ENCODE data around the gene NEMP1.
"Not testable (repeated sequence)": the region's sequence is repeated elsewhere in the genome, so short reads cannot be mapped to it uniquely, and the experiment has no call there.

Gene NEMP1

GRCh38 chr12:57090924-57091637 lies 12.5 kb upstream of the NEMP1 start:
- DNase-seq = no peak

- no peak for DNase-seq
These were observed 11.9 kb upstream of the NEMP1 start for GRCh38 chr12:57090490-57090889.

GRCh38 chr12:57089271-57090245 lies 11.0 kb upstream of the NEMP1 start:
- DNase-seq = peak; percentile 62

GRCh38 chr12:57088354-57089270 lies 10.0 kb upstream of the NEMP1 start, which contains the start of gene NAB2:
TSS of gene NAB2 (plus strand) at chr12:57089114. CDS start at chr12:57089272, 158 bp downstream.
- DNase-seq = peak; percentile 86

- DNase-seq = peak; percentile 84
These were observed 9.2 kb upstream of the NEMP1 start for GRCh38 chr12:57087691-57088353.

- peak; percentile 92 for DNase-seq
These were observed 8.6 kb upstream of the NEMP1 start for GRCh38 chr12:57087010-57087690.

GRCh38 chr12:57086493-57087009 lies 8.0 kb upstream of the NEMP1 start:
- DNase-seq = peak; percentile 60

GRCh38 chr12:57085999-57086492 lies 7.5 kb upstream of the NEMP1 start:
- DNase-seq = no peak

- DNase-seq = no peak
These were observed 2.3 kb upstream of the NEMP1 start for GRCh38 chr12:57080855-57081254.

- DNase-seq = no peak
These were observed 1.2 kb upstream of the NEMP1 start for GRCh38 chr12:57079821-57080220.

GRCh38 chr12:57073566-57074450 lies 4.8 kb downstream of the NEMP1 start:
- not testable (repeated sequence) for DNase-seq

GRCh38 chr12:57072661-57073060 lies 5.9 kb downstream of the NEMP1 start:
- no peak for DNase-seq

- peak; percentile 44 for DNase-seq
These were observed 9.1 kb downstream of the NEMP1 start for GRCh38 chr12:57069523-57069922.

- no peak for DNase-seq
These were observed 12.3 kb downstream of the NEMP1 start for GRCh38 chr12:57066245-57066644.

GRCh38 chr12:57063991-57064685 lies 14.5 kb downstream of the NEMP1 start:
- peak; percentile 44 for DNase-seq

GRCh38 chr12:57058454-57058853 lies 20.1 kb downstream of the NEMP1 start:
- DNase-seq = no peak

GRCh38 chr12:57057067-57057751 lies 21.4 kb downstream of the NEMP1 start:
- DNase-seq = no peak

- no peak for DNase-seq
These were observed 22.8 kb downstream of the NEMP1 start for GRCh38 chr12:57055824-57056223.

- DNase-seq = not testable (repeated sequence)
These were observed 24.7 kb downstream of the NEMP1 start for GRCh38 chr12:57053901-57054300.
